OCI-LY7 (cell line): ENCODE data around the gene ELP4.
"Not testable (repeated sequence)": the region's sequence is repeated elsewhere in the genome, so short reads cannot be mapped to it uniquely, and the experiment has no call there.

ENCODE experiments used
- EZH2phosphoT487 ChIP-seq: fragments of 200-600 bp; sonication (generic); IDR thresholded peaks from 2 replicates; pipeline ENCODE4 v1.6.1; 2018; ENCODE audit warnings: low read depth, borderline replicate concordance, mild to moderate bottlenecking, mixed run types, antibody characterized with exemption, low read length, moderate library complexity, mixed read lengths
- TF ChIP-seq, protein P1 (sequence below): fragments of 200-600 bp; sonication (generic); conservative IDR thresholded peaks from 2 replicates; pipeline ENCODE4 v1.5.1; 2014; ENCODE audit warnings: mild to moderate bottlenecking, antibody characterized with exemption, low read length, moderate library complexity, mixed read lengths

DNA sequence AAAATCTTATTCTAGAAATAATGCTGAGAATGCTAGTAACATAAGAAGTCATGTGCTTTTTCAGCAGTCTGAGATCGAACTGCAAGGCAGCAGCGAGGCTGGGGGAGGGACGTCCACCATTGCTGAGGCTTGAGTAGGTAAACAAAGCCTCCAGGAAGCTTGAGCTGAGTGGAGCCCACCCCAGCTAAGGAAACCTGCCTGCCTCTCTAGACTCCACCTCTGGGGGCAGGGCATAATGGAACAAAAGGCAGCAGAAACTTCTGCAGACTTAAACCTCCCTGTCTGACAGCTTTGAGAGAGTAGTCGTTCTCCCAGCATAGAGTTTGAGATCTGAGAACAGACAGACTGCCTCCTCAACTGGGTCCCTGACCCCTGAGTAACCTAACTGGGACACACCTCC, 64.6 kb downstream of the ELP4 start:
- TF ChIP-seq, protein P1, sequence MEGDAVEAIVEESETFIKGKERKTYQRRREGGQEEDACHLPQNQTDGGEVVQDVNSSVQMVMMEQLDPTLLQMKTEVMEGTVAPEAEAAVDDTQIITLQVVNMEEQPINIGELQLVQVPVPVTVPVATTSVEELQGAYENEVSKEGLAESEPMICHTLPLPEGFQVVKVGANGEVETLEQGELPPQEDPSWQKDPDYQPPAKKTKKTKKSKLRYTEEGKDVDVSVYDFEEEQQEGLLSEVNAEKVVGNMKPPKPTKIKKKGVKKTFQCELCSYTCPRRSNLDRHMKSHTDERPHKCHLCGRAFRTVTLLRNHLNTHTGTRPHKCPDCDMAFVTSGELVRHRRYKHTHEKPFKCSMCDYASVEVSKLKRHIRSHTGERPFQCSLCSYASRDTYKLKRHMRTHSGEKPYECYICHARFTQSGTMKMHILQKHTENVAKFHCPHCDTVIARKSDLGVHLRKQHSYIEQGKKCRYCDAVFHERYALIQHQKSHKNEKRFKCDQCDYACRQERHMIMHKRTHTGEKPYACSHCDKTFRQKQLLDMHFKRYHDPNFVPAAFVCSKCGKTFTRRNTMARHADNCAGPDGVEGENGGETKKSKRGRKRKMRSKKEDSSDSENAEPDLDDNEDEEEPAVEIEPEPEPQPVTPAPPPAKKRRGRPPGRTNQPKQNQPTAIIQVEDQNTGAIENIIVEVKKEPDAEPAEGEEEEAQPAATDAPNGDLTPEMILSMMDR = not testable (repeated sequence)
- TF ChIP-seq EZH2phosphoT487 = not testable (repeated sequence)
